ENCODE data around the gene HMCN2.

The HMCN2 gene

GRCh38 chr9:130311408-130312140, 46.0 kb downstream of the HMCN2 start:
- DNase-seq: no peak

GRCh38 chr9:130313103-130313858, 47.7 kb downstream of the HMCN2 start:
- no peak for DNase-seq

GRCh38 chr9:130315446-130316226, 50.1 kb downstream of the HMCN2 start:
- no peak for DNase-seq

- no peak for DNase-seq
These were observed 50.9 kb downstream of the HMCN2 start for GRCh38 chr9:130316430-130316829.

DNA sequence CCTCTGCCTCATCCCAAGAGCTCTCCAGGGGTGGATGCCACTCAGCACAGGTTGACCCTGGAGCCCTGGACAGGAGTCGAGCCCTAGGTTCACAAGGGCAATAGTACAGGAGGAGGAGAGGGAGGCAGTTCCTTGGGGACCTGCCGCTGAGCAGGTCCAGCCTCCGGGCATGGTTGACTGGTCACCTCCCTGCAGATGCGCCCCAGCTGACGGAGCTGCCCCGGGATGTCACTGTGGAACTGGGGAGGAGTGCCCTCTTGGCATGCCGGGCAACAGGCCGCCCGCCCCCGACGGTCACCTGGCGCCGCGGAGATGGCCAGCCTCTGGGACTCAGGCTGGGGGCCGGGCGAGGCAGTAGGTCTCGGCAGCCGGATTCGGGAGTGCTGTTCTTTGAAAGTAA, 53.7 kb downstream of the HMCN2 start:
- no peak for DNase-seq

GRCh38 chr9:130319944-130320712, 54.6 kb downstream of the HMCN2 start:
- DNase-seq: no peak

- DNase-seq: no peak
These were observed 55.3 kb downstream of the HMCN2 start for GRCh38 chr9:130320723-130321481.

DNA sequence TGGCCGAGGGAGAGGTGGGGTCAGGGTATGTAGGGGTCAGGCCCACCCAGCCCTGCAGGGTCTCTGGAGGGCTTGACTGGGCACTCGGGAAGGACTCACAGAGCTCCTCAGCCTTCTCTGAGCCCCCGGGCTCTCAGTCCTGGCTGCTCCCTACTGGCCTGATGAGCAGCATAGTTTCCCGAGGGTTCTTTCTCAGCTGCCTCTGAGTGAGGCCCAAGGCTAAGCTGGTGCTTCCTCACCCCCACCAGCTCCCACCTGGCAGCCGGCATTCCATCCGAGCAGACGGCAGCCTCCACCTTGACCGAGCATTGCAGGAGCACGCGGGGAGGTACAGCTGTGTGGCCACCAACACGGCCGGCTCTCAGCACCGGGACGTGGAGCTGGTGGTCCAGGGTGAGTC, 56.0 kb downstream of the HMCN2 start:
- no peak for DNase-seq

DNA sequence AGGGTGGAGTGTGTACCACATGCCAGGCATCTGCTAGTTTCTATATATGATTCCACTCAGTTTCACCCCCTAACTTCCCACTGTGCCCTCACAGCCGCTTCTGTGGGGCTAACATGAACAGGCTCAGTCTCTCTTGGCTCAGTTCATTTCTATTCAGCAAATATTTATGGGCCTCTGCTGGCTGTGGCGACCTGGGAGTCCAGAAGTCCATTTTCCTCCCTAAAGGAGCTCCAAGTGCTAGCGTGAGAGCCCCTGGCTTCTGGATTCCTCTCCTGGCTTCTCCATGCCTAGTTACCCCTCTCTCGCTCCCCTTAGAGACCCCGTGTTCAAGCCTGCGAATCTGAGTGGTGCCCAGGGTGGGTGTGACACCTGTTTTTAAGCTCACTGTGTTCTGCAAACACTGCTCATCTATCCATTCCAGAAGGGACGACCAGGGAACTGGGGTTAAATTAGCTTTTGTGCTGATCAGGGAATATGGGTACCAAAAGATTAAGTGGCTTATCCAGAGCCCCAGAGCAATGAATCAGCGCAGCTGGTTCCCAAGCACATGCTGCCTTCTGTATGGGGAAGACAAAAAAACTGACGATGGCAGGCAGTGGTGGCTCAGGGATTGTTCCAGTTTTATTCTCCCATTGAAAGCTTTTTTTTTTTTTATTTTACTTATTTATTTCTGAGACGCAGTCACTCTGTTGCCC, 57.6 kb downstream of the HMCN2 start:
- DNase-seq: no peak

GRCh38 chr9:130325921-130326320, 60.4 kb downstream of the HMCN2 start:
- no peak for DNase-seq

DNA sequence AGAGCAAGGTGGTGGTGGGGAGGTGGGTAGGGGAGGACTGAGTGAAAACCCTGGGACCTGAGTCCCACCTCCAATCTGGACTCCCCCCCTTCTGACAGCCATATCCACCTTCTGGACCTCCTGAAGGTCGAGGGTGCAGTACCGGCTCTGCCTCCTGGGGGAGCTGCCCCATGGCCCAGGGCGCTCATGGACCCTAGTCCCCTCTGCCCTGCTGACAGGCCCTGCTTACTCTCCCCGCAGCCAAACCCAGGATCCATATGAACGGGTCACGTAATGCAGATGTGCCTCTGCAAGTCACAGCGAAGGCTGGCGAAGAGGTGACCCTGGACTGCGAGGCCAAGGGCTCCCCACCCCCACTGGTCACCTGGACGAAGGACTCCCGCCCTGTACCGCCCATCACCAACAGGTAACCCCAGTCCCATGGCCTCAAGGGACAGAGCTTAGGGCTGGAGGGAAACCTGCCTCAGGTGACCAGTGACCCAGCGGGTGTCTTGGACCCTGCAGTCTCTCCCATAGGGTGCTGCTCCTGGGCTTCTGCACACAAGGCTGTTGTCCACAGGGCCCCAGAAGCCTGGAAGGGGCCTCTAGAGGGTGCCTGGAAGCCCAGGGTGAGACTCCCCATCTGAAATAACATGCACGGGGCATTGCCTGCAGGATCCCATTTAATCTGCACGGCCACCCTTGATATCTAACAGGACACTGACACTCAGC, 61.7 kb downstream of the HMCN2 start:
- DNase-seq: no peak

DNA sequence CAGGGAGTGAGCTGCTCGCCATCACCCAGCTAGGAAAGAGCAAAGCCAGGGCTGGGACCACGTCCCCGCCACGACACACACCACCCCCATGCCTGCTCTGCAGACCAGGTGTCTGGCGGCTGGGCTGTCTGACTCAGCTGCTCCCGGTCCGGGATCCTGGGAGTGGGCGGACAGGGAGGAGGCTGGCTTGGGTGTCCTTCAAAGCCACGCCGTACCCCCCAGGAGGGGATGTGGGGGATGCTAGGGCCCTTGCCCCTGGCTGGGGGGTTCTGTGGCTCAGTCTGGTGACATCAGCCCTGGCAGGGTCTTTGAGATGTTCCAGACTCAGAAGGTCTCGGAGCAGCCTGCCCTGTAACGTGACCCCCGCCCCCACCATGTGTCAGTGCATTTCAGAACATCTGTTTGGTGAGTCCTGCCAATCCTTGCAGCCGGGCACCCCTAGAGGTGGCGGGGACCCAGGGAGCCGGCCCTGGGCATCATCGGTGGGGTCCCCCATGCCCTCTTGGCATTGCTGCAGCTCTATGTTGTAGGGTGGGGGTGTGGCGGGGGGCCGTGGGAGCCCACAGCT, 62.3 kb downstream of the HMCN2 start:
- DNase-seq: no peak

GRCh38 chr9:130328349-130328801, 62.8 kb downstream of the HMCN2 start:
- no peak for DNase-seq

GRCh38 chr9:130329061-130329460, 63.5 kb downstream of the HMCN2 start:
- no peak for DNase-seq

DNA sequence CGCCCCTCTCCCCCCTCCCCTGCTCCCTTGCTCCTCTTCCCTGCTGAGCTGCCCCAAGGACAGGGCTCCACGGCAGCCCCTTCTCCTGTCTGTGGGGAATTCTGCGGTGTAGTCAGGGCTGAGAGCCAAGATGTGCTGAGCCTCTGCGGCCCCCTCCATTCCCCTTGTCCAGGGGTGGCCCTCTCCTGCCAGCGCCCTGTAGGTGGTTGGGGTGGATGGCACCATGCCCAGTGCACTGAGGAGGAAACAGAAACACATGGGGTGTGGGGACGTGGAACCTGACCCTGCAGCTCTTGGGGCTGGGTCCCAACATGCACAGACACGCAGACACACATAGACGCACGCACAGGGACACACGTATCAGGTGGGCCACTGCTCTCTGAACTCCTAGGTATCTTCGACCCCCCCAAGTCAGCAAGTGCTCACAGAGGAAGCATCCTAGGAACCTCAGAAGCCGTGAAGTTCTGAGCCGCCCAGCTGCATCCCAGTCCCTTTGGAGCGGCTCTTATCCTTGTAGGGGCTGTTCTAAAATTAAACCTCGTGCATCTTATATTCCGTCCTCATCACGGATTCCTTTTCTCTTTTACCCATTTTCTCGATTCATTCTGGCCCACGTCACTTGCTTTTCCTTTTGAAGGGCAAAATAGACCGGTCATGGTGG, 64.8 kb downstream of the HMCN2 start:
- DNase-seq: peak; percentile 84

DNA sequence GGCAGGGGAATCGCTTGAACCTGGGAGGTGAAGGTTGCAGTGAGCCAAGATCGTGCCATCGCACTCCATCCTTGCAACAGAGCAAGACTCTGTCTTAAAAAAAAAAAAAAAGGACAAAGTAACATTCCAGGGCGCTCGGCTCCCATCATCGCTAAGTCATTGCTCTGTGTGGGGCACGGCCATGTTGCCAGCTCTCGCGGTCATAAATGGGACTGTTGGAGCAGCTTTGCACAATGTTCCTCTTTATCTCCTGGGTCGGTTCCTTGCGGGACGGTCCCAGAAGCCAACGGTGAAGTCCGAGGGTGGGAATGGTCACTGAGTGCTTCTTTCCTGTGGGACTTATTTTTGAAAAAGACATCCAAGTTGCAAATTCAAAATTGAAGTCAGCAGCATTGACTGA, 65.5 kb downstream of the HMCN2 start:
- DNase-seq: no peak

DNA sequence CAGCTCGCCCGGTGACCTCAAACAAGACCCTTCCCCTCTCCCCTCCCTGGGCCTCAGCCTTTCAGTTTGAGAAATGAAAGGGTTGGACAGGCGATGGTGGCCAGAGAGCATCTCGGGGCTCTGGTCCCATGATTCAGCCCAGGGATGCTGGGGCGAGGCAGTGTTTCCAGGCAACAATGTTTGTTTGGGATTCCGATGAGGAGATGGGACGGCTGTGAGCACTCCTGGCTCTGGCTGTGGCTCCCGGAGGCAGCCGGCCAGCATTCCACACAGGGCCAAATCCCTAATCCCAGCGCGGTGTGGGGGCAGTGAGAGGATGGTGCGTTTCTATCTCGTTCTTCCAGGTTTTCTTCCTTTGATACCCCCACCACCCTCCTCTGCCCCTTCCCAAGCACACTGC, 66.0 kb downstream of the HMCN2 start:
- no peak for DNase-seq

GRCh38 chr9:130332384-130332926, 66.9 kb downstream of the HMCN2 start:
- DNase-seq: no peak

GRCh38 chr9:130333041-130333711, 67.6 kb downstream of the HMCN2 start:
- DNase-seq: no peak
